Mesodermal cell (in vitro differentiated cells): Measurements from ENCODE around the gene GPR158.

ENCODE experiments used
- H3K27ac ChIP-seq: 2 replicates; pipeline ENCODE4 v1.7.0; 2013; ENCODE audit warnings: mild to moderate bottlenecking, low read depth, low read length, moderate library complexity; ENCODE audit not compliant: severe bottlenecking
- H3K36me3 ChIP-seq: 2 replicates; pipeline ENCODE4 v1.7.1; 2013; ENCODE audit warnings: mild to moderate bottlenecking, low read length, moderate library complexity; ENCODE audit not compliant: control insufficient read depth, insufficient read depth
- H3K4me1 ChIP-seq: one replicate; pipeline ENCODE4 v1.7.1; 2013; ENCODE audit warnings: mild to moderate bottlenecking, low read length; ENCODE audit not compliant: insufficient read depth, control insufficient read depth, poor library complexity, severe bottlenecking
- H3K4me3 ChIP-seq: 2 replicates; pipeline ENCODE4 v1.7.0; 2013; ENCODE audit warnings: low read length, control low read depth, mild to moderate bottlenecking; ENCODE audit not compliant: insufficient read depth, poor library complexity, severe bottlenecking; ENCODE audit errors: extremely low read depth
- H3K9me3 ChIP-seq: 2 replicates; pipeline ENCODE4 v1.7.1; 2013; ENCODE audit warnings: mild to moderate bottlenecking, low read length, moderate library complexity; ENCODE audit not compliant: control insufficient read depth
- WGBS, 2 experiments: methylation state at CpG; one replicate each; pipeline ENCODE4 v1.1.5; 2013; ENCODE audit warnings: missing lambda C conversion rate in 2 of 2; ENCODE audit not compliant: insufficient coverage in 2 of 2; 5-methylcytosine and 5-hydroxymethylcytosine counted together

The GPR158 gene

GRCh38 chr10:25175527-25176420 is 973 bp downstream of the GPR158 start:
- no peaks in the 10 kb centered on the region for H3K36me3 ChIP-seq
- H3K4me1 ChIP-seq: peaks cover 10% of the 10 kb centered on the region
- no peak overlapping the region for H3K27ac ChIP-seq
- H3K4me3 ChIP-seq: peak overlapping the region; percentile 50
- no peaks in the 10 kb centered on the region for H3K9me3 ChIP-seq
- WGBS, 2 experiments: 1 to 2% methylated on average over 56 to 61 of the region's 66 CpGs

GRCh38 chr10:25176421-25176968 is 1.7 kb downstream of the GPR158 start:
- Histone ChIP-seq H3K4me3 (peak overlapping the region; percentile 50), H3K27ac (no peak overlapping the region), H3K4me1 (peaks cover 10% of the 10 kb centered on the region), H3K9me3 (no peaks in the 10 kb centered on the region), H3K36me3 (no peaks in the 10 kb centered on the region)
- 0 to 1% methylated on average over 21 to 34 of the region's 36 CpGs for WGBS, 2 experiments

DNA sequence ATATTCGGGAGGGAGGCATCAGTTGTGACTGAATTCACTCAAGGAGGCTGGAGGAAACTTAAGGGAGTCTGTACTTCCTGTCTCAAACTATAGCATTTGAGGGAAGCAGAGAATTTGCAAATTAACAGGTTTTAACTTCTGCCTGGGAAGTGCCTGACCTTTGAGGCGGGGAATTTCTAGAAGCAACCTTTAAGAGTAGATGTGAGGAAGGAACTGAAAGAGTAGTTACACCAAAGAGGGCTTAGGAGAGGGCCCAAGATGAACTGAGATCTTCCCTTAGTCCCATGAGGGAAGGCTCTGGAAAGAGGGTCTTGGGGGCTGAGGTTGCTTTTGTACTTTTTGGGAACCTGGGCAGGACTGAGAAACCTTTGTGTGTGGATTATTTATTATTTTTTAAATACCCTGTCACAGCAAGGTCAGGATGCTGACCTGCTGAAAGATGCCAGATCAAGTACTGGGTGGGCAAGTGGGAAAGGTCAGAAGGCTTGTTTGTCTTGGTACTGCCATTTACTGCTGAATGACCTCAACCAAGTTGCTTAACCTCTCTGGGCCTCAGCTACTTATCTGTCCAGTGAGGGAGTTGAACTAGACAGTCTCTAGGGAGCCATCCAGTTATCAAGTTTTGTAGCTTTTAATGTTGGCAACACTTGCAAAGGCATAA is 2.4 kb downstream of the GPR158 start:
- 75 to 80% methylated on average over 1 of the region's 2 CpGs for WGBS, 2 experiments

GRCh38 chr10:25177754-25178135 is 2.9 kb downstream of the GPR158 start:
- H3K36me3 ChIP-seq: no peaks in the 10 kb centered on the region
- 67 to 100% methylated on average over 1 of the region's 2 CpGs for WGBS, 2 experiments

More for the DNA sequence above, 2.4 kb downstream of the GPR158 start:
- Histone ChIP-seq H3K4me1 (peaks cover 10% of the 10 kb centered on the region), H3K27ac (no peak overlapping the region), H3K9me3 (no peaks in the 10 kb centered on the region), H3K4me3 (no peak overlapping the region), H3K36me3 (no peaks in the 10 kb centered on the region)

DNA sequence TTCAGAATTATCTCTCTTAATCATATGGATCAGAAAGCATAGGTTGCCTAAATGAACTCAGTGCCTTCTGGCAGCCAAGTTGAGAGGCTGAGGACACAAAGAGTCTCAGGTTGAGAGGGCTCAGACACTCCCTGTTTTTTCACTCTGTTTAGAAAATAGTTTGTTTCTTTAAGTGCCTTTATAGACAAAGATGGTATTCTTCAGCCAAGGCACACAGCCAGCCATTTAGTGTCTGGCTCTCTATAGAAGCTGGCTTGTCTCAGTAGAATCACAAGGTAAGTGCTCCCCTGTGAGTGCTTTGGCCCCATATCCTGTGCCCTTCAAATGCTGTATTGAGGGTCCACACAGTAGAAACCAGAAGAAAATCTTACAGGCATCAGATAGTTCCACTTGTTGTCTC is 3.6 kb downstream of the GPR158 start:
- no peak overlapping the region for H3K27ac ChIP-seq
- H3K9me3 ChIP-seq: no peaks in the 10 kb centered on the region
- H3K4me1 ChIP-seq: peaks cover 10% of the 10 kb centered on the region
- no peak overlapping the region for H3K4me3 ChIP-seq
- no peaks in the 10 kb centered on the region for H3K36me3 ChIP-seq

More at GRCh38 chr10:25177754-25178135, 2.9 kb downstream of the GPR158 start:
- Histone ChIP-seq H3K4me1 (peaks cover 10% of the 10 kb centered on the region), H3K9me3 (no peaks in the 10 kb centered on the region), H3K4me3 (no peak overlapping the region), H3K27ac (no peak overlapping the region)

DNA sequence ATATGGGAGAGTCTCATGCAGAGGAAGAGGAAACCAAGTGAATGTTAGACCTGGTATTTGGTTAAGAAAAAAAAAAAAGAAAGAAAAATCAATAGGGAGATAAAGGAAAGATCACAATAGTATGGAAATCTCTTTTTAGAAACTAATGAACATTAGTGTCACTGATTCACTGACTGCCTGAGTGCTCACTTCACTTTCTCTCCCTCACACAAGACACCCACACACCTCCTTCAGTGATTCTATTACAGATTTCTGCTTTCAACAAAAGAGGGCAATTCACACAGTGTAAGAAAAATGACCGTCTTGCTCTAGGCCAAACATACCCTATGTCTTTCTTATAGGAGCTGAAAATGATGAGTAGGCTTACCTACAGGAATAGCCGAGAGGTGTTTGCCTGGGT is 6.0 kb downstream of the GPR158 start:
- no peaks in the 10 kb centered on the region for H3K9me3 ChIP-seq
- no peak overlapping the region for H3K27ac ChIP-seq
- H3K4me3 ChIP-seq: no peak overlapping the region
- WGBS, 2 experiments: 67% methylated on average over 1 of the region's 2 CpGs; no CpG with 5 or more reads in 1 of the 2 experiments
- H3K4me1 ChIP-seq: peaks cover 10% of the 10 kb centered on the region
- H3K36me3 ChIP-seq: no peaks in the 10 kb centered on the region

DNA sequence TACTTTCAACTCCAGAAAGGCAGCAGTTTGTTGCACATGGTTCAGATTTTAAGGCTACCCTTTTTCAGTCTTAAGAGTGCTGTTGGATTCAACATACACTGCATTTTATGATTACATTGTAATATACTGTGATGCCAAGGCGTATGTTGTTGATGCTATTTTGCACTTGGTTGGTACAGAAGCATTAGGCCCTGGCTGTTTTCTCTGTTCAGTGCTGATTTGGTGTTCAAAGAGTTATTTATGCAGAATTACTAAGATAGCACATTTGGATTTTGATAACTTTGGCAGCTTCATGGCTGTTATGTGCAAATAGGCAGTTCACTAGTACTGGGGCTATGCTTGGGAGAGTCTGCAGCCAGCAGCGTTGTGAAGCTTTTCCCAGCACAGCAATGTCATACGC is 7.8 kb downstream of the GPR158 start:
- Histone ChIP-seq H3K9me3 (no peaks in the 10 kb centered on the region), H3K27ac (no peak overlapping the region), H3K4me1 (no peaks in the 10 kb centered on the region), H3K36me3 (no peaks in the 10 kb centered on the region), H3K4me3 (no peak overlapping the region)
- 92% methylated on average over 2 of the region's 3 CpGs; no CpG with 5 or more reads in 1 of the 2 experiments for WGBS, 2 experiments

- WGBS, 2 experiments: 92 to 95% methylated on average over 3 to 4 of the region's 5 CpGs
- no peak overlapping the region for H3K27ac ChIP-seq
- peaks cover 2% of the 10 kb centered on the region for H3K4me1 ChIP-seq
- no peak overlapping the region for H3K4me3 ChIP-seq
- H3K36me3 ChIP-seq: no peaks in the 10 kb centered on the region
- no peaks in the 10 kb centered on the region for H3K9me3 ChIP-seq
Measured at GRCh38 chr10:25191162-25191895, 16.5 kb downstream of the GPR158 start.

- no peaks in the 10 kb centered on the region for H3K9me3 ChIP-seq
- WGBS, 2 experiments: no CpG with 5 or more reads among the region's 1 CpG
- no peak overlapping the region for H3K27ac ChIP-seq
- H3K36me3 ChIP-seq: no peaks in the 10 kb centered on the region
- no peaks in the 10 kb centered on the region for H3K4me1 ChIP-seq
- no peak overlapping the region for H3K4me3 ChIP-seq
Measured at GRCh38 chr10:25198151-25198550, 23.4 kb downstream of the GPR158 start.

DNA sequence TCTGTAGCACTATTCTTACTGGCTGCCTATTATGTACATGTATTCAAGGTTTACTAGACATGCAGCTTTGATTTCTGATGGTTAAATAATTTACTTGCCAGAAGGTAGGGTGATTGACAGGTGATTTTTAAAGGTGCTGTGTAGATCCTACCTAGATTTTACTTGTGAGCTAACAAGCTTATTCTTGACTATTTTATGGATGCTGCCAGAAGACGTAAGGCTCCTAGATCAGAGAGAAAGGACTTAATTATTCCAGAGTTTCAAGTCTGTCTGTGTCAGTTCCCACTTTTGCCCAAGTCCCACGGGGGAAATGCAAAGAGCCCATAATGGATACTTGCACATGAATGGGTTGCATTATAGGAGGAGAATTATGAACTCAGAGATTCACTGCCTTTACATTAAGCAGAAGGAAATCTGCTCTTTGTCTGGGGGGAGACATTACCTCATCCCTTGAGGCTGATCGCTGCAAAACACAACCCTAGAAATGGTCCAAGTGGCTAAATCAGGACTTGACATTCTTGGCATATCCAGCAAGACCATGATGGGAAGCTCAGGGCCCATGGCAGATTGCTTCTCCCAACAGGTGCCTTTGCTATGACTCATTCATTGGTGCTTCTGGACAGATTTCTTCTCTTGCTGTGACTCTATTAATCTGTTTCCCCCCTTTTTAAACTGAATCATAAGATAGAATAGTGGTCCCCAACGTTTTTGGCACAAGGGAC is 32.1 kb downstream of the GPR158 start:
- WGBS, 2 experiments: 72 to 97% methylated on average over 3 of the region's 4 CpGs
- H3K4me3 ChIP-seq: no peak overlapping the region
- no peaks in the 10 kb centered on the region for H3K9me3 ChIP-seq

More for the DNA sequence above, 32.1 kb downstream of the GPR158 start:
- Histone ChIP-seq H3K36me3 (no peaks in the 10 kb centered on the region), H3K27ac (no peak overlapping the region), H3K4me1 (no peaks in the 10 kb centered on the region)
